ENCODE measurements around the gene PACRG.

GRCh38 chr6:162999575-163000285 lies 272.0 kb downstream of the PACRG start:
- no peak for TF ChIP-seq POLR2AphosphoS5 (IDR thresholded peaks at IDR 0.05; ENCODE audit: low read depth, low read length)
- no peak for TF ChIP-seq POLR2A (IDR thresholded peaks at IDR 0.05; ENCODE audit: low read depth, low read length)

Measured in GM12892 (cell line).